Type B pancreatic cell (in vitro differentiated cells): ENCODE measurements around the gene NFYC. TPM values are rescaled to one million over a fixed set of nuclear protein-coding genes. Genes with fewer than 3 reads are reported as not detected.

Experiments used
- DNase-seq: peaks from one replicate; pipeline ENCODE4 v3.0.0; 2021; ENCODE audit warnings: mixed read lengths; ENCODE audit not compliant: unreplicated experiment; ENCODE audit errors: extremely low spot score
- H3K27ac Mint-ChIP-seq: 2 replicates; pipeline ENCODE4 v1.8.0; 2021; ENCODE audit warnings: mild to moderate bottlenecking, mixed read lengths
- H3K27me3 Mint-ChIP-seq: 2 replicates; pipeline ENCODE4 v1.8.0; 2021; ENCODE audit warnings: mixed read lengths
- H3K36me3 Mint-ChIP-seq: 2 replicates; pipeline ENCODE4 v1.8.0; 2021; ENCODE audit warnings: mixed read lengths
- H3K4me1 Mint-ChIP-seq: one replicate; pipeline ENCODE4 v1.8.0; 2021; ENCODE audit warnings: mixed read lengths; ENCODE audit not compliant: unreplicated experiment
- H3K4me3 Mint-ChIP-seq: 2 replicates; pipeline ENCODE4 v1.8.0; 2021; ENCODE audit warnings: mild to moderate bottlenecking, mixed read lengths
- H3K9me3 Mint-ChIP-seq: 2 replicates; pipeline ENCODE4 v1.8.0; 2021; ENCODE audit warnings: mixed read lengths
- total RNA-seq: library from RNA; stranded (reverse); gene quantifications from 2 replicates; pipeline ENCODE4 v1.2.1, GENCODE V29; 2021; ENCODE audit warnings: low replicate concordance
- TF ChIP-seq, protein P1 (sequence below): fragments of 200-600 bp; sonication (generic); conservative IDR thresholded peaks from 2 replicates; pipeline ENCODE4 v1.5.0; 2021; ENCODE audit warnings: antibody characterized with exemption, mild to moderate bottlenecking

The NFYC gene
- total RNA-seq, 1 donor from 2014 or later: 71.3 TPM

DNA sequence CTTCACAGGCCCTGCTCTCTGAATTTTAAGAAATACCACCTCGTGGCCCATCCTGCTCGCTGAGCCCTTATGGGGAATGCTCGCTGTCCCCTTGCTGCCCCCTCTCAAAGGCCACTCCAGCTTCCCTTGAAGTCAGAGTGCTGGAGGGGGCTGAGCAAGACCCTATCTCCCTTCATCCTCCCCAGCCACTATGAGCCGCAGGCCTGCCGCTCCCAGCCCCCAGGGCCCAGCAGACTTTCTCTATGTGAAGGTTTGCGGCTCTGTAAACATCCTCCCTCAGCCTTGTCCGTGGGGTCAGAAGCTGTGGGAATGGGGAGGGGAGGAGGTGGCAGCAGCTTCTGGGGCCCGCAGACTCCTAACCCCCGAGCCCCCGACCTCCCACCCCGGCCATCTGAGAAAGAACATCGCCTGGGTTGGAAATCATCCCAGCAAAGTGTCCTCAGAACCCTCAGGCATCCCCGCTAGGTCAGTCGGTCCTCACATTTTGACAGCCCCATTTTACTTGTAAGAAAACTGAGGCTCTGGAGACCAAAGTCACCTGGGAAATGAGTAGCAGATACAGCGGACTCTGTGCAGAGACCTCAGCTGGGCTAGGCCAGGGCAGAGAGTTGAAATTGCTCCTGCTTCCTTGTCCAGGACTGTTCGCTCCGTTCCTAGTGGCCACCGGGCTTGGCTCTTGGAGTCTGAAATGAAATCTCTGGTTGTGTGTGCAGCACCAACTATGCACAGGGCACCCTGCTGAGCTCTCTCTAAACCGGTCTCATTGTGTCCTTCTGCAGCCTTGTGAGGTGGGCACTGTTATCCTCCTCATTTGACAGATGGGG is 96.4 kb downstream of the NFYC start:
- peaks cover 27% of the 10 kb centered on the region for H3K27me3 Mint-ChIP-seq
- no peaks in the 10 kb centered on the region for H3K9me3 Mint-ChIP-seq
- no peak overlapping the region for H3K27ac Mint-ChIP-seq
- H3K4me1 Mint-ChIP-seq: peaks cover 18% of the 10 kb centered on the region
- H3K4me3 Mint-ChIP-seq: no peak overlapping the region
- TF ChIP-seq, protein P1, sequence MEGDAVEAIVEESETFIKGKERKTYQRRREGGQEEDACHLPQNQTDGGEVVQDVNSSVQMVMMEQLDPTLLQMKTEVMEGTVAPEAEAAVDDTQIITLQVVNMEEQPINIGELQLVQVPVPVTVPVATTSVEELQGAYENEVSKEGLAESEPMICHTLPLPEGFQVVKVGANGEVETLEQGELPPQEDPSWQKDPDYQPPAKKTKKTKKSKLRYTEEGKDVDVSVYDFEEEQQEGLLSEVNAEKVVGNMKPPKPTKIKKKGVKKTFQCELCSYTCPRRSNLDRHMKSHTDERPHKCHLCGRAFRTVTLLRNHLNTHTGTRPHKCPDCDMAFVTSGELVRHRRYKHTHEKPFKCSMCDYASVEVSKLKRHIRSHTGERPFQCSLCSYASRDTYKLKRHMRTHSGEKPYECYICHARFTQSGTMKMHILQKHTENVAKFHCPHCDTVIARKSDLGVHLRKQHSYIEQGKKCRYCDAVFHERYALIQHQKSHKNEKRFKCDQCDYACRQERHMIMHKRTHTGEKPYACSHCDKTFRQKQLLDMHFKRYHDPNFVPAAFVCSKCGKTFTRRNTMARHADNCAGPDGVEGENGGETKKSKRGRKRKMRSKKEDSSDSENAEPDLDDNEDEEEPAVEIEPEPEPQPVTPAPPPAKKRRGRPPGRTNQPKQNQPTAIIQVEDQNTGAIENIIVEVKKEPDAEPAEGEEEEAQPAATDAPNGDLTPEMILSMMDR: no peak
- H3K36me3 Mint-ChIP-seq: no peaks in the 10 kb centered on the region
- DNase-seq: no peak

DNA sequence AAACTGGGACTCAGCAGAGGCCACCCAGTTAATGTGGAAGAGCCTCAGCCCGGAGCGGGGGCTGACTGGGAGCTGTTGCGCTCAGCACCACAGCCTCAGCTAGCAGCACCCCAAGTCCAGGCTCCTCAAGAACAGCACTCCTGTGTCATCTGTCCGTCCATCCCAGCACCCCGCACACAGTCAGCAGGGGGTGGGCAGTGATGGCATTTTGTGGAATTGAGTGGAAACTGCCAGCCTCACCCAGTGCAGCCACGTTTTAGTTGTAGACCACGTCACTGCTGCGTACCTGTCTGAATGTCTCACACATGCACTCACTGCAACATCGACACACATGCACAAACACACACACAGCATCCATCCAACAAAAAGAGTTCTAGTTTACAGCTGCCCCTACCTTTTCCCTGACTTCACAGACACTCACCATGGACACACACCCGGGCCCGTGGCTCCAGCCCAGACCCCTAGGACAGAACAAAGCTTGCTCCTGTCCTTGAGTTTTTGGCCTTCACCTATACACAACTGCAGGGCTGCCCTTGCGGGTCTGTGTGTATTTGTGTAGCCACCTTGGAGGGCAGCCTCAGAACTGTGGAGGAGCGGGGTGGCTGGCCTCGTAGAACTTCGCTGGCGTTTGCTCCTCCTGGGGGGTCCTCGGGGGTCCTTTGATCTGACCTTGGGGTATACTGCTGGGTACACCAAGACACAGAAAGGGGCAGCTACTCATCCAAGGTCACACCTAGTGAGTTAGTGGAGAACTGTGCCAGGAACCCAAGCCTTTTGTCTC is 97.2 kb downstream of the NFYC start:
- no peak for DNase-seq
- H3K27ac Mint-ChIP-seq: no peak overlapping the region
- peaks cover 20% of the 10 kb centered on the region for H3K4me1 Mint-ChIP-seq
- TF ChIP-seq, protein P1: no peak
- H3K4me3 Mint-ChIP-seq: no peak overlapping the region
- H3K9me3 Mint-ChIP-seq: no peaks in the 10 kb centered on the region
- H3K36me3 Mint-ChIP-seq: no peaks in the 10 kb centered on the region
- H3K27me3 Mint-ChIP-seq: peaks cover 26% of the 10 kb centered on the region

DNA sequence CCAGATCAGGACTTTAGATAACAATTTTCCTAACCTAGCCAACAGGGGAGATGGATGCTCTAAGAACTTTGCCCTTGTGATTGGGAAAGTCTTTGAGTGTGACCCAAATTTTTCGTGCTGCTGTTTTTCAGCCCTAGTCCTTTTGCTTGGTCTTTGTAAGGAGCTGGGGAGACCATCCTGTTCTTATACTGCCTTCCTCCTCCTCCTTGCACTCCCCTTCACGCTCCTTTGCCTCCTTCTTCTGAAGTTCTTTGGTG is 97.8 kb downstream of the NFYC start:
- no peaks in the 10 kb centered on the region for H3K36me3 Mint-ChIP-seq

DNA sequence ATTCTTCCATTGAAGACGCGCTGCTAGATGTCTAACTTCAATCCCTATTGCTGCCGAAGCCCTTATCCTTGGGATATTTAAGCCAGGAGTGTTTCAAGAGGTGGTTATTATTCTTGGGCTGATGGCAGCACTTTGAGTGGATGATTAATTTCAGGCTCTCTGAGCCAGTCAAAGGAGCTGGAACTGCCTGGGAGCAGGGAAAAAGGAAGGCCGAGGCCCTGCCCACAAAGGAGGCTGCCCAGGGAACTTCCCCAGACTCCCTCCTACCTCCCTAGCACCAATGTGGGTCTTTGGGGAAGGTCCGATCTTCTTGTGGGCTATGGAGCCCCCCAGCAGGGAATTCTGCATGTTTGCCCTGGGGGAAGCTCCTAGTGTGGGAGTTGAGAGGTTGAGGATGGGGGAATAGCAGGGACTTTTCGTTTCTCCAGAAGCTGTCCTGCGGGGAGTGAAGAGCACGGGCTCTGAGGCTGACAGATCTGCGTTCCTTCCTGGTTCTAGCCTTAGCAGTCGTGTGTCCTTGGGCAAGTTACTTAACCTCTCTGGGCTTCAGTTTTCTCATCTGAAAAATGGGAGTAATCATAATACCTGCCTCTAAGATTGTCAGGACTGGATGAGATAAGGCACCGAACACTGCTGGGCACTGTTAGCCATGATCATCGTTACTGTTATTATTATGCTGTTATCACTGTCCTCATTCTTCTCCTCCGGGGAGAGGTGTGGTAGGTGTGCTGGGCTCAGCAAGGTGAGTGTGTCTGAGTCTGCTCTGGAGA is 98.3 kb downstream of the NFYC start:
- TF ChIP-seq, protein P1: no peak
- Mint-ChIP-seq H3K27me3 (peaks cover 22% of the 10 kb centered on the region), H3K36me3 (no peaks in the 10 kb centered on the region), H3K4me3 (no peak overlapping the region), H3K4me1 (peaks cover 20% of the 10 kb centered on the region), H3K27ac (no peak overlapping the region), H3K9me3 (no peaks in the 10 kb centered on the region)
- no peak for DNase-seq

More for the DNA sequence above, 97.8 kb downstream of the NFYC start:
- Mint-ChIP-seq H3K27me3 (peaks cover 25% of the 10 kb centered on the region), H3K9me3 (no peaks in the 10 kb centered on the region), H3K4me3 (no peak overlapping the region), H3K4me1 (peaks cover 20% of the 10 kb centered on the region), H3K27ac (no peak overlapping the region)
- TF ChIP-seq, protein P1: no peak
- no peak for DNase-seq

DNA sequence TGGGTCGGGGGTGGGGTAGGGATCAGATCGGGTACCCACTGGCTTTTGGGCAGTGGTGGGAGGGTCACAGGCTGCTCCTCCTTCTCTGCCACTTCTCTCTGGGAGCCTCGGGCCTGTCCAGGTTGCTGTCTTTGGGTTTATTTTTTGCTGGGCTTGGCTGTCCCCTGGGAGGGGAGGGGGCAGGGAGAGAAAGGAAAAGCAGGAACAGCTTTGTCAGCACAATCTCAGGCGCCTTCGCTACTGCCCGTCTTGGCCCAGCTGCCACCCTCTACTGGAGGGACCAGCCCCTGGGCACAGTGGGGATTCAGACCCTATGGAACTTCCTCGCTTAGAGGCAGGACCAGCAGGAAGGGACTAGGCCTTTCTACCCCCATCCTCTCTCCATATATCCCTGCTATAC is 100.5 kb downstream of the NFYC start:
- H3K4me3 Mint-ChIP-seq: no peak overlapping the region
- no peaks in the 10 kb centered on the region for H3K36me3 Mint-ChIP-seq
- H3K9me3 Mint-ChIP-seq: no peaks in the 10 kb centered on the region
- TF ChIP-seq, protein P1: no peak
- H3K4me1 Mint-ChIP-seq: peaks cover 31% of the 10 kb centered on the region
- H3K27me3 Mint-ChIP-seq: peaks cover 19% of the 10 kb centered on the region
- no peak for DNase-seq
- no peak overlapping the region for H3K27ac Mint-ChIP-seq
